ENCODE results near the gene LARP6. TPM values are rescaled to one million over a fixed set of nuclear protein-coding genes. Genes with fewer than 3 reads are reported as not detected.
A peak's percentile ranks its signal among the peaks of the same experiment; 100 is the strongest.

The LARP6 gene
- total RNA-seq, 1 donor from 2014 or later = 135 TPM

- no peak overlapping the region for H3K4me3 Mint-ChIP-seq (ENCODE audit: unreplicated experiment)
- no peaks in the 10 kb centered on the region for H3K27me3 Mint-ChIP-seq (ENCODE audit: low read depth)
- no peaks in the 10 kb centered on the region for H3K36me3 Mint-ChIP-seq (ENCODE audit: low read depth)
- no peak for DNase-seq (ENCODE audit: low spot score)
- no peaks in the 10 kb centered on the region for H3K9me3 Mint-ChIP-seq (ENCODE audit: low read depth)
- H3K4me1 Mint-ChIP-seq (ENCODE audit: low read depth) = peaks cover 92% of the 10 kb centered on the region
- no peak overlapping the region for H3K27ac Mint-ChIP-seq (ENCODE audit: unreplicated experiment)
- TF ChIP-seq, protein P1, sequence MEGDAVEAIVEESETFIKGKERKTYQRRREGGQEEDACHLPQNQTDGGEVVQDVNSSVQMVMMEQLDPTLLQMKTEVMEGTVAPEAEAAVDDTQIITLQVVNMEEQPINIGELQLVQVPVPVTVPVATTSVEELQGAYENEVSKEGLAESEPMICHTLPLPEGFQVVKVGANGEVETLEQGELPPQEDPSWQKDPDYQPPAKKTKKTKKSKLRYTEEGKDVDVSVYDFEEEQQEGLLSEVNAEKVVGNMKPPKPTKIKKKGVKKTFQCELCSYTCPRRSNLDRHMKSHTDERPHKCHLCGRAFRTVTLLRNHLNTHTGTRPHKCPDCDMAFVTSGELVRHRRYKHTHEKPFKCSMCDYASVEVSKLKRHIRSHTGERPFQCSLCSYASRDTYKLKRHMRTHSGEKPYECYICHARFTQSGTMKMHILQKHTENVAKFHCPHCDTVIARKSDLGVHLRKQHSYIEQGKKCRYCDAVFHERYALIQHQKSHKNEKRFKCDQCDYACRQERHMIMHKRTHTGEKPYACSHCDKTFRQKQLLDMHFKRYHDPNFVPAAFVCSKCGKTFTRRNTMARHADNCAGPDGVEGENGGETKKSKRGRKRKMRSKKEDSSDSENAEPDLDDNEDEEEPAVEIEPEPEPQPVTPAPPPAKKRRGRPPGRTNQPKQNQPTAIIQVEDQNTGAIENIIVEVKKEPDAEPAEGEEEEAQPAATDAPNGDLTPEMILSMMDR (IDR thresholded peaks at IDR 0.05) = no peak
Observed at GRCh38 chr15:70797464-70797863, 56.5 kb downstream of the LARP6 start.

DNA sequence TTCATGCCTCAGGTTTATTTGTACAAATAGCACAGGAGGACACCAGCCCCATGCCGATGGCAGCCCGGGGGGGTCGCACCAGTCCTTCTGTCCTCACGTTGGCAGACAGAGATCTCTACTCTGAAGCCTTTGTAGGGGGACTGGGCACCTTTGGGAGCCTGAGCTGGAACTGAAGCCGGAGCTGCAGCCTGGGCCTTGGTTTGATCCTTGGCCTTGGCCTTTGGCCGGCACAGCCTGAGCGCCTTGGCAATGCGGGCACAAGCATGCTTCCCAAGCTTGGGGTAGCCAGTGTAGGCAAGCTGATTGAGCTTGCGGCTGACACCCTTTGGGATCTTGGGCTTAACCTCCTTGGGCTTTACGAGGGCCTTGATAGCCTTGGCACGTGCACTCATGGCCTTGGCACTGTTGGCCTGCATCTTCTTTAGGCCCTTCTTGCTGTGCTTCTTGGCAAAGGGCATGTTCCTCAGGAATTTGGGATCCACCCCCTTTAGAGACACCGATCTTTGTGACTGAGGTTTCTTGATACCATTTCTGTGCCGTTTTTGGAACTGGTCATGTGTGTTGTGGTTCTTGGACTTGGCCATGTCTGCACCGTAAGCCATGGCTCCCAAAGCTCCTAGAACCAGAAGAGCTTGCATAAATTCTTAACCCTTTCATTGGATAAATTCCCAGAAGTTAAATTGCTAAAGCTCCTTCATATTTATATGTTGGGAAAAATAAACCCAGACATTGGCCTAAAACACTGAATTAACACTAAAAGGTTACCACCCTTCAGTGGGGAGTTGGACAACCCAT is 57.2 kb downstream of the LARP6 start:
- TF ChIP-seq, protein P1 (IDR thresholded peaks at IDR 0.05) = no peak
- no peaks in the 10 kb centered on the region for H3K36me3 Mint-ChIP-seq (ENCODE audit: low read depth)
- H3K4me3 Mint-ChIP-seq (ENCODE audit: unreplicated experiment) = no peak overlapping the region
- H3K4me1 Mint-ChIP-seq (ENCODE audit: low read depth) = peaks cover 92% of the 10 kb centered on the region
- no peaks in the 10 kb centered on the region for H3K27me3 Mint-ChIP-seq (ENCODE audit: low read depth)
- DNase-seq (ENCODE audit: low spot score) = no peak
- H3K27ac Mint-ChIP-seq (ENCODE audit: unreplicated experiment) = peak overlapping the region; percentile 17
- H3K9me3 Mint-ChIP-seq (ENCODE audit: low read depth) = no peaks in the 10 kb centered on the region

GRCh38 chr15:70795311-70795665 is 58.7 kb downstream of the LARP6 start:
- H3K9me3 Mint-ChIP-seq (ENCODE audit: low read depth) = no peaks in the 10 kb centered on the region
- H3K4me1 Mint-ChIP-seq (ENCODE audit: low read depth) = peaks cover 78% of the 10 kb centered on the region
- no peaks in the 10 kb centered on the region for H3K36me3 Mint-ChIP-seq (ENCODE audit: low read depth)
- H3K27me3 Mint-ChIP-seq (ENCODE audit: low read depth) = no peaks in the 10 kb centered on the region
- H3K27ac Mint-ChIP-seq (ENCODE audit: unreplicated experiment) = peak overlapping the region; percentile 99
- no peak for DNase-seq (ENCODE audit: low spot score)
- H3K4me3 Mint-ChIP-seq (ENCODE audit: unreplicated experiment) = peak overlapping the region; percentile 61
- TF ChIP-seq, protein P1 (IDR thresholded peaks at IDR 0.05) = no peak

DNA sequence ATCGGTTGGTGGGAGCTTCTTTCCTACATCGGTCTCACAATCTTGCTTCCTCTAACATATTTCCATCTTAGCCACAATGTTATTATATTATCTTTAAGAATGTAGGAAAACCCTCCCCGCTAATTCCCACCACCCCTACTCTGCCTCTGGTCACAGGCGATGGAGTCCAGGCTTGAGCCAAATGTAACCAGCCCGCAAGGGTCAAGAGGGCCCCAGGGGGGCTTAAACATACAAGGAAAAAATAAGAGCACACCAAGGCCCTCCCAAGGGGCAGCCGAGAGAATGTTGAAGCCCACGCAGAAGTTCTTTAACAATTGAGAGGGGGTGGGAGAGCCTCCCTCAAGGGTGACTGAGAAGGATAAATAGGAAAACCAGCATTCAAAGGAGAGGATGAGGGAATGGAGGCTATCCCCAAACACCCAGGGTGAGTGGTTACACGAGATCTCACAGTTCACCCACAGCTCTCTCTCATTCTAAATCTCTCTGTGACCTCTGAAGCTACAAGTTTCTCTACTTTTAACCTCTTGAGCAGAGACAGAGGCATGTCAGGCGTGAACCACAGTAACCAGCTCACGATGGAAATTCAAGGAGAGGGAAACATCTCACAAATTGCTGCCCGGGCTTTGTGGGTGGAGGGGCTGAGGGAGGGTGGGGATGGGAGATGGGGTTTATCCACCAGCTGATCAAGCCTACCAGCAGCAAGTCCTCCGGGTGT is 59.2 kb downstream of the LARP6 start:
- no peaks in the 10 kb centered on the region for H3K9me3 Mint-ChIP-seq (ENCODE audit: low read depth)
- TF ChIP-seq, protein P1 (IDR thresholded peaks at IDR 0.05) = no peak
- peak overlapping the region; percentile 61 for H3K4me3 Mint-ChIP-seq (ENCODE audit: unreplicated experiment)
- peak overlapping the region; percentile 99 for H3K27ac Mint-ChIP-seq (ENCODE audit: unreplicated experiment)
- H3K36me3 Mint-ChIP-seq (ENCODE audit: low read depth) = no peaks in the 10 kb centered on the region
- H3K27me3 Mint-ChIP-seq (ENCODE audit: low read depth) = no peaks in the 10 kb centered on the region
- peaks cover 73% of the 10 kb centered on the region for H3K4me1 Mint-ChIP-seq (ENCODE audit: low read depth)
- no peak for DNase-seq (ENCODE audit: low spot score)

GRCh38 chr15:70793694-70794093 is 60.3 kb downstream of the LARP6 start:
- H3K9me3 Mint-ChIP-seq (ENCODE audit: low read depth) = no peaks in the 10 kb centered on the region
- no peak for DNase-seq (ENCODE audit: low spot score)
- no peaks in the 10 kb centered on the region for H3K27me3 Mint-ChIP-seq (ENCODE audit: low read depth)
- peak overlapping the region; percentile 99 for H3K27ac Mint-ChIP-seq (ENCODE audit: unreplicated experiment)
- peaks cover 69% of the 10 kb centered on the region for H3K4me1 Mint-ChIP-seq (ENCODE audit: low read depth)
- TF ChIP-seq, protein P1 (IDR thresholded peaks at IDR 0.05) = no peak
- H3K4me3 Mint-ChIP-seq (ENCODE audit: unreplicated experiment) = no peak overlapping the region
- H3K36me3 Mint-ChIP-seq (ENCODE audit: low read depth) = no peaks in the 10 kb centered on the region
